HepG2 (cell line): Measurements from ENCODE around the gene TEAD3. TPM values are rescaled to one million over a fixed set of nuclear protein-coding genes. Genes with fewer than 3 reads are reported as not detected.

Experiments
- CBX5 ChIP-seq: sonication (generic); formaldehyde crosslinking; IDR thresholded peaks from 2 replicates; pipeline ENCODE4 v1.4.0; 2020; ENCODE audit warnings: missing genetic modification reagents, borderline replicate concordance
- ETV5 ChIP-seq: IDR thresholded peaks from 2 replicates; pipeline ENCODE4 v1.6.1; 2018; ENCODE audit warnings: missing biosample characterization, missing genetic modification reagents, inconsistent platforms, borderline replicate concordance
- FOXA3 ChIP-seq: IDR thresholded peaks from 2 replicates; pipeline ENCODE4 v1.6.1; 2016; ENCODE audit warnings: missing genetic modification reagents, missing compliant biosample characterization
- HOMEZ ChIP-seq: IDR thresholded peaks from 2 replicates; pipeline ENCODE4 v1.6.1; 2016; ENCODE audit warnings: low read depth
- NR0B2 ChIP-seq: sonication (generic); formaldehyde crosslinking; IDR thresholded peaks from 2 replicates; pipeline ENCODE4 v1.4.0; 2020; ENCODE audit warnings: mild to moderate bottlenecking, missing genetic modification reagents
- PATZ1 ChIP-seq: sonication (generic); formaldehyde crosslinking; IDR thresholded peaks from 2 replicates; pipeline ENCODE4 v1.4.0; 2020; ENCODE audit warnings: missing genetic modification reagents
- REPIN1 ChIP-seq: sonication (generic); formaldehyde crosslinking; IDR thresholded peaks from 2 replicates; pipeline ENCODE4 v1.8.0; 2022; ENCODE audit warnings: missing genetic modification reagents, low read depth, mild to moderate bottlenecking, borderline replicate concordance
- SP2 ChIP-seq: sonication (generic); formaldehyde crosslinking; IDR thresholded peaks from 2 replicates; pipeline ENCODE4 v1.5.1; 2020; ENCODE audit warnings: mild to moderate bottlenecking, missing genetic modification reagents
- SRSF1 ChIP-seq: fragments of 200-400 bp; formaldehyde crosslinking; optimal IDR thresholded peaks from 2 replicates; pipeline ENCODE3; 2017; ENCODE audit warnings: mild to moderate bottlenecking, low read depth, low read length, moderate library complexity
- ZNF317 ChIP-seq: sonication (generic); formaldehyde crosslinking; IDR thresholded peaks from 2 replicates; pipeline ENCODE4 v1.5.0; 2020; ENCODE audit warnings: mild to moderate bottlenecking, missing genetic modification reagents
- ZNF512B ChIP-seq: sonication (generic); formaldehyde crosslinking; IDR thresholded peaks from 2 replicates; pipeline ENCODE4 v1.5.1; 2020; ENCODE audit warnings: missing genetic modification reagents, mild to moderate bottlenecking, borderline replicate concordance
- ZNF597 ChIP-seq: sonication (generic); formaldehyde crosslinking; IDR thresholded peaks from 2 replicates; pipeline ENCODE4 v1.5.0; 2020; ENCODE audit warnings: missing genetic modification reagents
- ZNF691 ChIP-seq: sonication (generic); formaldehyde crosslinking; IDR thresholded peaks from 2 replicates; pipeline ENCODE4 v1.4.0; 2020; ENCODE audit warnings: missing genetic modification reagents, low read depth, mild to moderate bottlenecking, borderline replicate concordance
- ZNF740 ChIP-seq: sonication (generic); formaldehyde crosslinking; IDR thresholded peaks from 2 replicates; pipeline ENCODE4 v1.4.0; 2020; ENCODE audit warnings: missing genetic modification reagents
- ZSCAN9 ChIP-seq: IDR thresholded peaks from 2 replicates; pipeline ENCODE4 v1.6.1; 2016; ENCODE audit warnings: borderline replicate concordance
- polyA plus RNA-seq, 8 experiments: library from polyadenylated mRNA; depleted of rRNA in 3 of 8; stranded (reverse) in 7 of 8; unstranded in 1 of 8; fragments of >200 nt; fragmentation: Illumina TruSeq in 4 of 8; extraction: Trizol in 4 of 8; gene quantifications; 2 replicates each; pipeline versions ENCODE4 v1.2.1 to v1.2.3, GENCODE V29; 2011 to 2016; ENCODE audit warnings: low read depth in 4 of 8, missing spikeins in 1 of 8, mixed read lengths in 1 of 8; ENCODE audit not compliant: insufficient read depth in 1 of 8
- total RNA-seq, 5 experiments: library from RNA; depleted of rRNA; stranded (reverse); fragments of >200 nt; fragmentation: Illumina TruSeq; extraction: Trizol; gene quantifications; 2 replicates each; pipeline ENCODE4 v1.2.3, GENCODE V29; 2016; ENCODE audit warnings: low read depth in 1 of 5
- TF ChIP-seq, protein P1 (sequence below): IDR thresholded peaks from 2 replicates; pipeline ENCODE4 v1.6.1; 2016

TEAD3 gene
- total and polyA plus RNA-seq, 2 of the 13 experiments (the other 11 are each of a cell fraction or from before 2014, with no cell fraction given) = 15.1 to 16.5 TPM

- TF ChIP-seq, protein P1, sequence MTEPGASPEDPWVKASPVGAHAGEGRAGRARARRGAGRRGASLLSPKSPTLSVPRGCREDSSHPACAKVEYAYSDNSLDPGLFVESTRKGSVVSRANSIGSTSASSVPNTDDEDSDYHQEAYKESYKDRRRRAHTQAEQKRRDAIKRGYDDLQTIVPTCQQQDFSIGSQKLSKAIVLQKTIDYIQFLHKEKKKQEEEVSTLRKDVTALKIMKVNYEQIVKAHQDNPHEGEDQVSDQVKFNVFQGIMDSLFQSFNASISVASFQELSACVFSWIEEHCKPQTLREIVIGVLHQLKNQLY = no peak
- TF ChIP-seq ZNF691 (CRISPR knock-in tag) = 0 out of 2 replicates have a peak, but pooled peaks have one; percentile 24
- peak; percentile 75 for TF ChIP-seq PATZ1 (CRISPR knock-in tag)
- 0 out of 2 replicates have a peak, but pooled peaks have one; percentile 60 for TF ChIP-seq ZNF740
- TF ChIP-seq ZSCAN9 = 0 out of 2 replicates have a peak, but pooled peaks have one; percentile 19
- TF ChIP-seq FOXA3 = 0 out of 2 replicates have a peak, but pooled peaks have one; percentile 19
- no peak for TF ChIP-seq SRSF1
- no peak for TF ChIP-seq ETV5 (CRISPR knock-in tag)
- TF ChIP-seq CBX5 (CRISPR knock-in tag) = peak; percentile 46; the same call in 1 of the 2 replicates
- no peak for TF ChIP-seq ZNF317 (CRISPR knock-in tag)
- peak; percentile 96; the same call in 1 of the 2 replicates for TF ChIP-seq ZNF512B (CRISPR knock-in tag)
- TF ChIP-seq SP2 (CRISPR knock-in tag) = 0 out of 2 replicates have a peak, but pooled peaks have one; percentile 17
- peak; percentile 57; the same call in 1 of the 2 replicates for TF ChIP-seq HOMEZ (CRISPR knock-in tag)
- no peak for TF ChIP-seq ZNF597 (CRISPR knock-in tag)
- no peak for TF ChIP-seq NR0B2
- peak; percentile 33; the same call in 1 of the 2 replicates for TF ChIP-seq REPIN1 (CRISPR knock-in tag)
These were observed 26.1 kb upstream of the TEAD3 start (continued) for GRCh38 chr6:35522660-35523658.
